ENCODE measurements around the gene MCCC2.
"Not testable (repeated sequence)": the region's sequence is repeated elsewhere in the genome, so short reads cannot be mapped to it uniquely, and the experiment has no call there.

- TF ChIP-seq, protein P1, sequence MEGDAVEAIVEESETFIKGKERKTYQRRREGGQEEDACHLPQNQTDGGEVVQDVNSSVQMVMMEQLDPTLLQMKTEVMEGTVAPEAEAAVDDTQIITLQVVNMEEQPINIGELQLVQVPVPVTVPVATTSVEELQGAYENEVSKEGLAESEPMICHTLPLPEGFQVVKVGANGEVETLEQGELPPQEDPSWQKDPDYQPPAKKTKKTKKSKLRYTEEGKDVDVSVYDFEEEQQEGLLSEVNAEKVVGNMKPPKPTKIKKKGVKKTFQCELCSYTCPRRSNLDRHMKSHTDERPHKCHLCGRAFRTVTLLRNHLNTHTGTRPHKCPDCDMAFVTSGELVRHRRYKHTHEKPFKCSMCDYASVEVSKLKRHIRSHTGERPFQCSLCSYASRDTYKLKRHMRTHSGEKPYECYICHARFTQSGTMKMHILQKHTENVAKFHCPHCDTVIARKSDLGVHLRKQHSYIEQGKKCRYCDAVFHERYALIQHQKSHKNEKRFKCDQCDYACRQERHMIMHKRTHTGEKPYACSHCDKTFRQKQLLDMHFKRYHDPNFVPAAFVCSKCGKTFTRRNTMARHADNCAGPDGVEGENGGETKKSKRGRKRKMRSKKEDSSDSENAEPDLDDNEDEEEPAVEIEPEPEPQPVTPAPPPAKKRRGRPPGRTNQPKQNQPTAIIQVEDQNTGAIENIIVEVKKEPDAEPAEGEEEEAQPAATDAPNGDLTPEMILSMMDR (conservative IDR thresholded peaks at IDR 0.05; ENCODE audit: low read depth in 2 of 2) = not testable (repeated sequence)
- not testable (repeated sequence) for TF ChIP-seq POLR2AphosphoS5 (IDR thresholded peaks at IDR 0.05; ENCODE audit: low read depth); STAT1 (IDR thresholded peaks at IDR 0.05; ENCODE audit: unreplicated experiment)
These were observed 35.0 kb upstream of the MCCC2 start for GRCh38 chr5:71552026-71552749.

All from GM23338 (cell line).